Measurements from ENCODE around the gene OR2J3.
"Not testable (repeated sequence)": the region's sequence is repeated elsewhere in the genome, so short reads cannot be mapped to it uniquely, and the experiment has no call there.

OR2J3 gene

GRCh38 chr6:29159922-29160321 lies 52.1 kb downstream of the OR2J3 start:
- DNase-seq (ENCODE audit: extremely low read depth in 1 of 2, low read depth in 1 of 2): not testable (repeated sequence)
